Smooth muscle cell of the pulmonary artery (primary cell): Measurements from ENCODE around the gene KHDRBS2. TPM values are rescaled to one million over a fixed set of nuclear protein-coding genes. Genes with fewer than 3 reads are reported as not detected.

ENCODE experiments used
- total RNA-seq: library from RNA; depleted of rRNA; stranded (reverse); fragments of >200 nt; gene quantifications from 2 replicates; pipeline ENCODE4 v1.2.3, GENCODE V29; 2014

The KHDRBS2 gene
- not detected in 2 replicates for total RNA-seq

GRCh38 chr6:62285612-62286469, at the start of gene KHDRBS2:
KHDRBS2 (minus strand) TSS chr6:62286225.

